Small intestine (tissue), 7 donors: ENCODE data around the gene PTRHD1. TPM values are rescaled to one million over a fixed set of nuclear protein-coding genes. Genes with fewer than 3 reads are reported as not detected.

ENCODE experiments used
- DNase-seq, 2 donors: peaks; one replicate each; pipeline versions ENCODE4 v3.0.0 to v3.0.0-alpha.2; 2013
- FAIRE-seq: peaks from 2 replicates; lab custom pipeline; 2012; peaks lifted over from hg19 to GRCh38; lab: Jason Lieb, UNC
- H3K27ac ChIP-seq, 3 donors: one replicate each; pipeline ENCODE4 v1.5.1; 2013; ENCODE audit warnings: low read length in 2 of 3, mild to moderate bottlenecking in 2 of 3, control low read depth in 1 of 3, inconsistent platforms in 1 of 3, low read depth in 1 of 3, moderate library complexity in 1 of 3
- H3K27me3 ChIP-seq, 3 donors: one replicate each; pipeline ENCODE4 v1.6.1; 2013; ENCODE audit warnings: low read length in 3 of 3, inconsistent platforms in 1 of 3; ENCODE audit not compliant: control insufficient read depth in 3 of 3, insufficient read depth in 3 of 3
- H3K36me3 ChIP-seq, 3 donors: one replicate each; pipeline ENCODE4 v1.6.1; 2013; ENCODE audit warnings: low read length in 3 of 3, inconsistent platforms in 1 of 3, low read depth in 1 of 3, mild to moderate bottlenecking in 1 of 3, moderate library complexity in 1 of 3; ENCODE audit not compliant: control insufficient read depth in 3 of 3, insufficient read depth in 2 of 3
- H3K4me1 ChIP-seq, 3 donors: one replicate each; pipeline ENCODE4 v1.6.1; 2013; ENCODE audit warnings: low read length in 2 of 3, inconsistent platforms in 1 of 3, low read depth in 1 of 3, mild to moderate bottlenecking in 1 of 3, moderate library complexity in 1 of 3; ENCODE audit not compliant: control insufficient read depth in 3 of 3, insufficient read depth in 2 of 3
- H3K4me3 ChIP-seq, 3 donors: one replicate each; pipeline ENCODE4 v1.5.1; 2013; ENCODE audit warnings: low read length in 3 of 3, control low read depth in 1 of 3, inconsistent platforms in 1 of 3, low read depth in 1 of 3, mild to moderate bottlenecking in 1 of 3, moderate library complexity in 1 of 3
- H3K9me3 ChIP-seq, 2 donors: one replicate each; pipeline ENCODE4 v1.6.1; 2013; ENCODE audit warnings: low read depth in 1 of 2, low read length in 1 of 2; ENCODE audit not compliant: control insufficient read depth in 2 of 2, insufficient read depth in 1 of 2
- WGBS, 3 donors: extraction: QIAGEN DNeasy Blood & Tissue Kit; methylation state at CpG; one replicate each; pipeline ENCODE4 v1.1.7; 2013; 5-methylcytosine and 5-hydroxymethylcytosine counted together
- polyA plus RNA-seq, 4 donors: library from polyadenylated mRNA; stranded (reverse) in 3 of 4; unstranded in 1 of 4; fragments of 200-250 nt in 3 of 4; fragments of 120-200 nt in 1 of 4; gene quantifications; one replicate each; pipeline versions ENCODE4 v1.2.1 to v1.2.3, GENCODE V29; 2013
- donor health status: healthy with polysubstance abuse.
- donor health status: control.
- donor health status: control.
- donor health status: Bipolar disorder and iron deficiency.
- donor health status: healthy.

PTRHD1 gene
- polyA plus RNA-seq, 4 donors: 36.4 to 43.0 (median 39.9) TPM

- FAIRE-seq (no peak), DNase-seq (no peak)
- Histone ChIP-seq H3K27ac (no peak overlapping the region), H3K9me3 (no peaks in the 10 kb centered on the region), H3K4me1 (peaks cover 0 to 3% (median 0%) of the 10 kb centered on the region in 3 donors), H3K4me3 (no peak overlapping the region), H3K36me3 (peaks cover 2 to 20% (median 12%) of the 10 kb centered on the region in 3 donors), H3K27me3 (no peaks in the 10 kb centered on the region)
- 96% methylated on average over 3 of the region's 3 CpGs for WGBS, 3 donors
These were observed 45.9 kb downstream of the PTRHD1 start for GRCh38 chr2:24747299-24747698.

GRCh38 chr2:24745825-24746224 lies 47.4 kb downstream of the PTRHD1 start:
- Histone ChIP-seq H3K4me3 (no peak overlapping the region), H3K36me3 (peaks cover 2 to 24% (median 9%) of the 10 kb centered on the region in 3 donors), H3K9me3 (no peaks in the 10 kb centered on the region), H3K4me1 (peaks cover 0 to 3% (median 0%) of the 10 kb centered on the region in 3 donors), H3K27ac (no peak overlapping the region), H3K27me3 (no peaks in the 10 kb centered on the region)
- DNase-seq (peak in 1 of 2 donors; percentile 2), FAIRE-seq (no peak)
- WGBS, 3 donors: 81 to 85% (median 85%) methylated on average over 2 of the region's 2 CpGs

GRCh38 chr2:24744356-24744755 lies 48.8 kb downstream of the PTRHD1 start:
- FAIRE-seq (no peak), DNase-seq (no peak)
- Histone ChIP-seq H3K27me3 (no peaks in the 10 kb centered on the region), H3K27ac (no peak overlapping the region), H3K36me3 (peaks cover 2 to 24% (median 9%) of the 10 kb centered on the region in 3 donors), H3K9me3 (no peaks in the 10 kb centered on the region), H3K4me3 (no peak overlapping the region), H3K4me1 (peaks cover 0 to 3% (median 0%) of the 10 kb centered on the region in 3 donors)
- WGBS, 3 donors: 62 to 91% (median 82%) methylated on average over 1 of the region's 1 CpG

GRCh38 chr2:24743924-24744323 lies 49.3 kb downstream of the PTRHD1 start:
- no peak for DNase-seq
- Histone ChIP-seq H3K27ac (no peak overlapping the region), H3K27me3 (no peaks in the 10 kb centered on the region), H3K9me3 (no peaks in the 10 kb centered on the region), H3K4me1 (peaks cover 0 to 3% (median 0%) of the 10 kb centered on the region in 3 donors), H3K36me3 (peaks cover 2 to 21% (median 9%) of the 10 kb centered on the region in 3 donors), H3K4me3 (no peak overlapping the region)
- no peak for FAIRE-seq
- WGBS, 3 donors: 67 to 85% (median 79%) methylated on average over 3 of the region's 3 CpGs

- H3K4me3 ChIP-seq: no peak overlapping the region
- H3K36me3 ChIP-seq: peaks cover 2 to 17% (median 9%) of the 10 kb centered on the region in 3 donors
- no peaks in the 10 kb centered on the region for H3K9me3 ChIP-seq
- no peak for DNase-seq
- no peaks in the 10 kb centered on the region for H3K27me3 ChIP-seq
- FAIRE-seq: no peak
- WGBS, 3 donors: 80 to 100% (median 93%) methylated on average over 1 of the region's 1 CpG
- H3K4me1 ChIP-seq: peaks cover 0 to 3% (median 0%) of the 10 kb centered on the region in 3 donors
- no peak overlapping the region for H3K27ac ChIP-seq
These were observed 50.5 kb downstream of the PTRHD1 start for GRCh38 chr2:24742730-24743129.

- H3K27ac ChIP-seq: no peak overlapping the region
- no peak overlapping the region for H3K4me3 ChIP-seq
- peaks cover 0 to 3% (median 0%) of the 10 kb centered on the region in 3 donors for H3K4me1 ChIP-seq
- H3K9me3 ChIP-seq: no peaks in the 10 kb centered on the region
- FAIRE-seq (no peak), DNase-seq (peak in 1 of 2 donors; percentile 39)
- peaks cover 2 to 11% (median 7%) of the 10 kb centered on the region in 3 donors for H3K36me3 ChIP-seq
- H3K27me3 ChIP-seq: no peaks in the 10 kb centered on the region
- WGBS, 3 donors: 74 to 79% (median 75%) methylated on average over 1 of the region's 1 CpG
These were observed 53.0 kb downstream of the PTRHD1 start for GRCh38 chr2:24740142-24740541.

Other genes starting within 250 kb of the PTRHD1 start
- gene CENPO, start within 50 bp of the PTRHD1 start, polyA plus RNA-seq: 10 to 100 TPM in 1 of 4 donors, 1 to 10 TPM in 3; 1.4 to 10.4 (median 5.9) TPM
- gene ADCY3, start 126.8 kb upstream of the PTRHD1 start, polyA plus RNA-seq: 10 to 100 TPM in 2 of 4 donors, 1 to 10 TPM in 2; 3.6 to 36.3 (median 9.8) TPM
- 1 to 10 TPM in 2 of 4 donors, under 1 TPM in 2; 0.81 to 5.3 (median 1.7) TPM for gene DNAJC27, start 178.6 kb upstream of the PTRHD1 start, polyA plus RNA-seq
- 1 to 10 TPM in 1 of 4 donors, under 1 TPM in 1, not detected in 2; 0.88 to 3.0 TPM for gene EFR3B, start 248.7 kb upstream of the PTRHD1 start, polyA plus RNA-seq